ENCODE data around the gene SLC5A2. TPM values are rescaled to one million over a fixed set of nuclear protein-coding genes. Genes with fewer than 3 reads are reported as not detected.
"Not testable (repeated sequence)": the region's sequence is repeated elsewhere in the genome, so short reads cannot be mapped to it uniquely, and the experiment has no call there.

Gene SLC5A2
- total and polyA plus RNA-seq, 2 donors (not counting 1 experiment from before 2014, with no cell fraction given) = not detected

- H3K9ac ChIP-seq (ENCODE audit: insufficient read depth, low read length) = no peak overlapping the region
- DNase-seq (ENCODE audit: low read depth in 2 of 2) = no peak
- no peaks in the 10 kb centered on the region for H3K79me2 ChIP-seq (ENCODE audit: control insufficient read depth, insufficient read depth, low read length)
- no peaks in the 10 kb centered on the region for H3K4me1 ChIP-seq (ENCODE audit: control insufficient read depth, extremely low read depth, insufficient read depth, low read length)
- no peaks in the 10 kb centered on the region for H3K27me3 ChIP-seq (ENCODE audit: control insufficient read depth, insufficient read depth, low read length)
- H2AFZ ChIP-seq (ENCODE audit: low read length) = no peak overlapping the region
- no peak overlapping the region for H3K4me3 ChIP-seq (replicated peaks in 1 of 4; ENCODE audit: control extremely low read depth in 1 of 4, insufficient read depth in 1 of 4, low read depth in 3 of 4, low read length in 4 of 4)
- no peaks in the 10 kb centered on the region for H3K36me3 ChIP-seq (ENCODE audit: control insufficient read depth, insufficient read depth, low read length)
- H3K9me3 ChIP-seq (ENCODE audit: control insufficient read depth, insufficient read depth, low read depth, low read length) = no peaks in the 10 kb centered on the region
- H3K4me2 ChIP-seq (ENCODE audit: extremely low read depth, insufficient read depth, low read length) = no peak overlapping the region
- no peaks in the 10 kb centered on the region for H4K20me1 ChIP-seq (ENCODE audit: control insufficient read depth, extremely low read depth, insufficient read depth, low read length)
- no peak overlapping the region for H3K27ac ChIP-seq (ENCODE audit: insufficient read depth, low read length)
- TF ChIP-seq EZH2 (IDR thresholded peaks at IDR 0.05; ENCODE audit: low read length, missing control alignments) = no peak
- TF ChIP-seq CTCF (conservative IDR thresholded peaks at IDR 0.05 in 1 of 2, IDR thresholded peaks at IDR 0.05 in 1 of 2; ENCODE audit: low read depth in 1 of 2, low read length in 2 of 2) = no peak
Observed at GRCh38 chr16:31438414-31438813, 44.5 kb upstream of the SLC5A2 start.

GRCh38 chr16:31439023-31439422 lies 43.9 kb upstream of the SLC5A2 start:
- H3K27ac ChIP-seq (ENCODE audit: insufficient read depth, low read length) = not testable (repeated sequence)

GRCh38 chr16:31439519-31439918 lies 43.4 kb upstream of the SLC5A2 start:
- TF ChIP-seq CTCF (conservative IDR thresholded peaks at IDR 0.05 in 1 of 2, IDR thresholded peaks at IDR 0.05 in 1 of 2; ENCODE audit: low read depth in 1 of 2, low read length in 2 of 2) = no peak
- TF ChIP-seq EZH2 (IDR thresholded peaks at IDR 0.05; ENCODE audit: low read length, missing control alignments) = no peak
- no peak overlapping the region for H3K9ac ChIP-seq (ENCODE audit: insufficient read depth, low read length)
- H3K4me3 ChIP-seq (replicated peaks in 1 of 4; ENCODE audit: control extremely low read depth in 1 of 4, insufficient read depth in 1 of 4, low read depth in 3 of 4, low read length in 4 of 4) = no peak overlapping the region
- no peaks in the 10 kb centered on the region for H3K36me3 ChIP-seq (ENCODE audit: control insufficient read depth, insufficient read depth, low read length)
- no peaks in the 10 kb centered on the region for H3K4me1 ChIP-seq (ENCODE audit: control insufficient read depth, extremely low read depth, insufficient read depth, low read length)
- no peak overlapping the region for H3K4me2 ChIP-seq (ENCODE audit: extremely low read depth, insufficient read depth, low read length)
- no peaks in the 10 kb centered on the region for H3K79me2 ChIP-seq (ENCODE audit: control insufficient read depth, insufficient read depth, low read length)
- no peaks in the 10 kb centered on the region for H3K27me3 ChIP-seq (ENCODE audit: control insufficient read depth, insufficient read depth, low read length)
- no peak for DNase-seq (ENCODE audit: low read depth in 2 of 2)
- no peaks in the 10 kb centered on the region for H4K20me1 ChIP-seq (ENCODE audit: control insufficient read depth, extremely low read depth, insufficient read depth, low read length)
- H3K27ac ChIP-seq (ENCODE audit: insufficient read depth, low read length) = no peak overlapping the region
- H3K9me3 ChIP-seq (ENCODE audit: control insufficient read depth, insufficient read depth, low read depth, low read length) = no peaks in the 10 kb centered on the region
- no peak overlapping the region for H2AFZ ChIP-seq (ENCODE audit: low read length)

More at GRCh38 chr16:31439023-31439422, 43.9 kb upstream of the SLC5A2 start:
- not testable (repeated sequence) for H3K79me2 ChIP-seq (ENCODE audit: control insufficient read depth, insufficient read depth, low read length); H3K36me3 ChIP-seq (ENCODE audit: control insufficient read depth, insufficient read depth, low read length); H2AFZ ChIP-seq (ENCODE audit: low read length); DNase-seq (ENCODE audit: low read depth in 2 of 2); H3K9ac ChIP-seq (ENCODE audit: insufficient read depth, low read length); H3K9me3 ChIP-seq (ENCODE audit: control insufficient read depth, insufficient read depth, low read depth, low read length); H3K4me2 ChIP-seq (ENCODE audit: extremely low read depth, insufficient read depth, low read length); H4K20me1 ChIP-seq (ENCODE audit: control insufficient read depth, extremely low read depth, insufficient read depth, low read length); H3K4me3 ChIP-seq (replicated peaks in 1 of 4; ENCODE audit: control extremely low read depth in 1 of 4, insufficient read depth in 1 of 4, low read depth in 3 of 4, low read length in 4 of 4); H3K4me1 ChIP-seq (ENCODE audit: control insufficient read depth, extremely low read depth, insufficient read depth, low read length); H3K27me3 ChIP-seq (ENCODE audit: control insufficient read depth, insufficient read depth, low read length)
